Fibroblast of mammary gland (primary cell): ENCODE data around the gene ACTN4.

ENCODE experiments used
- DNase-seq: peaks from one replicate; pipeline ENCODE4 v3.0.0-alpha.2; 2010; ENCODE audit warnings: low read depth
- H3K4me3 ChIP-seq: 2 replicates; pipeline ENCODE4 v1.5.1; 2011; ENCODE audit warnings: low read depth, mild to moderate bottlenecking, low read length, moderate library complexity; ENCODE audit not compliant: control insufficient read depth
- TF ChIP-seq, protein P1 (sequence below): conservative IDR thresholded peaks from 2 replicates; pipeline ENCODE4 v1.5.1; 2011; ENCODE audit warnings: low read depth, low read length, inconsistent platforms; ENCODE audit not compliant: control insufficient read depth, insufficient read depth

ACTN4 gene

DNA sequence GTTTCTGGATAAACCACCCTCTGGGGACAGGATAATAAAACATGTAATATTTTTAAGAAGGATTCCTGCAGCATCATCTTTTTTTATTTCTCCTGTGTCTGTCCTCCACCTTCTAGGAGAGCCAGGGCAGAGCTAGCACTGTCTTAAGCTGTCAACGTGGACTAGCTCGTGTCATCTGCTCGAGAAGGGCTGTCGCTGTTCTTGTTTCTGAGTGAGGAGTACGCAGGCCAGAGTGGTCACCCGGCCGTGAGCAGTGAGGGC lies 83.0 kb downstream of the ACTN4 start:
- DNase-seq: no peak
- TF ChIP-seq, protein P1, sequence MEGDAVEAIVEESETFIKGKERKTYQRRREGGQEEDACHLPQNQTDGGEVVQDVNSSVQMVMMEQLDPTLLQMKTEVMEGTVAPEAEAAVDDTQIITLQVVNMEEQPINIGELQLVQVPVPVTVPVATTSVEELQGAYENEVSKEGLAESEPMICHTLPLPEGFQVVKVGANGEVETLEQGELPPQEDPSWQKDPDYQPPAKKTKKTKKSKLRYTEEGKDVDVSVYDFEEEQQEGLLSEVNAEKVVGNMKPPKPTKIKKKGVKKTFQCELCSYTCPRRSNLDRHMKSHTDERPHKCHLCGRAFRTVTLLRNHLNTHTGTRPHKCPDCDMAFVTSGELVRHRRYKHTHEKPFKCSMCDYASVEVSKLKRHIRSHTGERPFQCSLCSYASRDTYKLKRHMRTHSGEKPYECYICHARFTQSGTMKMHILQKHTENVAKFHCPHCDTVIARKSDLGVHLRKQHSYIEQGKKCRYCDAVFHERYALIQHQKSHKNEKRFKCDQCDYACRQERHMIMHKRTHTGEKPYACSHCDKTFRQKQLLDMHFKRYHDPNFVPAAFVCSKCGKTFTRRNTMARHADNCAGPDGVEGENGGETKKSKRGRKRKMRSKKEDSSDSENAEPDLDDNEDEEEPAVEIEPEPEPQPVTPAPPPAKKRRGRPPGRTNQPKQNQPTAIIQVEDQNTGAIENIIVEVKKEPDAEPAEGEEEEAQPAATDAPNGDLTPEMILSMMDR: no peak
- no peak overlapping the region for H3K4me3 ChIP-seq

DNA sequence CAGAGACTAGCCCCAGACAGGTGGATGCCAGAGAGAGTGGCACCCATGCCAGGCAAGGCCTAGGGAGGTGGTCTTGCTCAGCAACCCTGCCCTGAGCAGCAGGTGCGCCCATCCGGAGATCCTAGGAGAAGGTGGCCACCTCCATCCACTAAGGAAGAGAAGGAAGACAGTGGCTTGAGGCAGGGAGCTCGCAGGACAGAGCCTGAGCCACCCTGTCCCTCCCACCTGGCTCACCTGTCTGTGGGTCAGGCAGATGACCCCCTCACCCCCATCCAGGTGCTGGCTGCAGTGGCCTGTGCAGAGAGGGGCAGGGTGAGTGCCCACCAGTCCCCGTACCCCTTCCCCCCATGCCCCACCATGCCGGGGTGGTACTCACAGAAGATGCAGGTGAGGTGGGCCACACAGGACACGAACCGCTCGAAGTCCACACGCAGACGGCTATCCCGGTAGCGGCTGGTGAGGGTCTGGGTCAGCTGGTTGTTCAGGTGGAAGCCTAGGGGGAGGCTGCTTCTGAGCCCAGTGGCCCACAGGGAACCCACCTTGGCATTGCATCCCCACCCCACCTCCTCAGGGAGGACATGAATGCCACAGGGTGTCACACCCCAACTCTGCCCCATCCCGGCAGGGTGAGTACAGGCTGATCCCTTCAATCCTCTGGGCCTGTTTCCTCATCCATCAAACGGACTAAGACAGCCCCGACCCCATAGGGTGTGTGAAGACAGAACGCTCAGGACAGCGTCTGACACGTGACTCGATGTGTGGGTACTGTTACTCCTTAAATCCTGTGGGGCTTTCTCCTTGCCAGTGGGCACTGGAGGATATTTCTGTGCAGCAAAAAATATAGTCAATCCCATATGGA lies 83.5 kb downstream of the ACTN4 start:
- DNase-seq: no peak
- no peak overlapping the region for H3K4me3 ChIP-seq
- TF ChIP-seq, protein P1: no peak

DNA sequence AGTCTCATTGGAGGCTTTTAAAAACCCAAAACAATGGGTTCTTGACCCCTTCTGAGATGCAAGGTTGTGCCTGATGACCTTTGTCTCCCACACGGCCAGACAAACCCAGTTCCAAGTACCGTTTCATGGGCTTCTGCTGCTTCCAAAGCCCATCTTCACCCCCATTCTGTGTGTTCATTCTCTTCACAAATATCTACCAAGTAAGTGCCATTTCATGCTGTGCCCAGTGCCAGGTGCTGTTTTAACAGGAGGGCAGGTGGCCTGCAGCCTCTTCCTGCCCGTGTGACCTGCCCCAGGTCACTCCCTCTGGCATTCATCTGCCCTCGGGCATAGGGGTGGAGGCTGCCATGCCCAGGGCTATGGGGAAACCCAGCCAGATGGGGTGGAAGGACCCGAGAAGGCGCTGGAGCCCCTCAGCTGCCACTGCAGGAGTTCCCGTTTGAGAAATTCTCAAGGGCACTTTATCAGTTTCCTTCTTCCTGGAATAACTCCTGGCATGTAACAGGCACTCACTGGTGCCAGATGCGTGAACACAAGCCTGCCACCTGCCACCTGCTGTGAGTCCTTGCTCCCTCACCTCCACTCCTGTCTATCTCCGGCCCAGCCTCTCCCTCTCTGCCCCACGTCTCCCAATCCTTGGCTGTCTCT lies 84.3 kb downstream of the ACTN4 start:
- no peak for DNase-seq
- TF ChIP-seq, protein P1: no peak
- no peak overlapping the region for H3K4me3 ChIP-seq

DNA sequence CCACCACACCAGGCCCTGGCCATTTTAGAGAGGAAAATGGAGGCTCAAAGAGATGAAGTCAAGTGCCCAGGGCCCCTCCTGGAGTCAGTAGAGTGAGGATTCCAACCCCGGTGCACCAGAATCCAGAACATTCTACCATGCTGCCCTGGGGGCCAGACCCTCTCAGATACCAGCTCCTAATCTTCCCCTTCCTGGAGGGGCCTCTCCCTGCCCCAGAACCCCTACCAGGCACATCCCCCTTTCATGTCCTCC lies 85.7 kb downstream of the ACTN4 start:
- TF ChIP-seq, protein P1: no peak

DNA sequence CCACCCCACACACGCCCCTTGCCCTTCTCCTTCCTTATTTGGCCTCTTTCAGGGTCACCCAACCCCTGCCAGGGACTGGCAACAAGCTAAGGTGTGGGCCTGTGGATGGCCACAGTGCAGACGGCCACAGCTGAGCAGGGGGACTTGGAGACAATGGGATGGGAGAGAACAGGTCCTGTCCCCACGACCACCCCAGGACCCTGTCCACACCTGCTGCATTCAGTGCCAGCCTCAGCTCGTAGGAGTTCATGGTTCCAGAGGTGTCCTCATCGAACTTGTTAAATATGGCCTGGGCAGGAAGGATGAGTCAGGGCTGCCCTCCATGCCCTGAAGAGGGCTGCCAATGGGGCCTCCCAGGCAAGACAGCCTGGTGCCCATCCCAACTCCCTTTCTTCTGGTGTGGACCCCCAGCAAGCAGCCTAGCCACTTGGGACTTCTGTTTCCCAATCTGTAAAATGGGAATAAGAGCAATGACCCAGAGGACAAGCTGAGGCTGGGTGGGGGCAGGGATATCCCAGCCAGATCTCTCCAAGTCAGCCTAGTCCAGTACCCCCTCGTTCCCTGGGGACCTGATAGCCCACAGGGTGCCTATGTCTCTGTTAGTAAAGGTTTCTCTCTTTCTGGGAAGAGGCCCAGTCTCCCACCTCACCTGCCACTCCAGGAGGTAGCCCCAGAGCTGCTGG lies 86.2 kb downstream of the ACTN4 start:
- TF ChIP-seq, protein P1: no peak
- no peak for DNase-seq
- no peak overlapping the region for H3K4me3 ChIP-seq

More for the DNA sequence above, 85.7 kb downstream of the ACTN4 start:
- no peak overlapping the region for H3K4me3 ChIP-seq
- DNase-seq: no peak

DNA sequence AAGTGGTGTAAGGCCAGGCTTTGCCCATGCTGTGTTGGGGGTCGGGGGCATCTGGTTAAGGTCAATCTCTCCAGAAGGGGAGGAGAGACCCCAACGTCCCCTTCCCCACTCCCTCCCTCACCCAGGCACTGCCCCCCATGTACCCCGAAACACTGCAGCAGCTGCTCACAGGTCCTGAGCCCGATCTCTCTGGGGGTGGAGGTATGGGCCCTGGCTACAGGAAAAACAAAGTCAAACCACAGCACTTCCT lies 86.7 kb downstream of the ACTN4 start:
- no peak for DNase-seq
- TF ChIP-seq, protein P1: no peak
- no peak overlapping the region for H3K4me3 ChIP-seq
